Calu3 (cell line): ENCODE results near the gene PLEKHG5. TPM values are rescaled to one million over a fixed set of nuclear protein-coding genes. Genes with fewer than 3 reads are reported as not detected.

Experiments used
- BruUV-seq: library from RNA; stranded (reverse); fragments of 400-500 nt; replicated peaks from 2 replicates; lab custom pipeline; 2021; lab: Mats Ljungman, UMichigan
- CTCF ChIA-PET: fragments of 300-600 bp; sonication (Branson Sonifier 250); formaldehyde crosslinking; loops from one replicate; lab custom pipeline; 2022; ENCODE audit warnings: antibody characterized with exemption; lab: Charles Lee
- DNase-seq: peaks from one replicate; pipeline ENCODE4 v3.0.0; 2022
- H3K27ac Mint-ChIP-seq: one replicate; pipeline ENCODE4 v1.8.0; 2022; ENCODE audit warnings: mixed read lengths; ENCODE audit not compliant: unreplicated experiment
- H3K27me3 Mint-ChIP-seq: one replicate; pipeline ENCODE4 v1.8.0; 2022; ENCODE audit warnings: mixed read lengths; ENCODE audit not compliant: unreplicated experiment
- H3K36me3 Mint-ChIP-seq: one replicate; pipeline ENCODE4 v1.8.0; 2022; ENCODE audit warnings: mild to moderate bottlenecking, moderate library complexity, mixed read lengths; ENCODE audit not compliant: insufficient read depth, unreplicated experiment
- H3K4me1 Mint-ChIP-seq: one replicate; pipeline ENCODE4 v1.8.0; 2022; ENCODE audit warnings: mild to moderate bottlenecking, low read depth, mixed read lengths; ENCODE audit not compliant: unreplicated experiment
- H3K4me3 Mint-ChIP-seq: one replicate; pipeline ENCODE4 v1.8.0; 2022; ENCODE audit warnings: mild to moderate bottlenecking, low read depth, moderate library complexity, mixed read lengths; ENCODE audit not compliant: unreplicated experiment
- H3K9me3 Mint-ChIP-seq: one replicate; pipeline ENCODE4 v1.8.0; 2022; ENCODE audit warnings: low read depth, mixed read lengths; ENCODE audit not compliant: unreplicated experiment
- intact Hi-C: fragments of 100-400 bp; cut with micrococcal nuclease; formaldehyde crosslinking; loops from one replicate; pipeline ENCODE4 v1.10.0; 2022; ENCODE audit not compliant: unreplicated experiment
- total RNA-seq: library from RNA; stranded (reverse); gene quantifications from 2 replicates; pipeline ENCODE4 v1.2.3, GENCODE V29; 2022
- TF ChIP-seq, protein P1 (sequence below): fragments of 200-600 bp; IDR thresholded peaks from one replicate; pipeline ENCODE4 v1.8.0; 2022; ENCODE audit warnings: antibody characterized with exemption; ENCODE audit not compliant: unreplicated experiment

Gene PLEKHG5
- total RNA-seq, 1 experiment from 2014 or later = 5.1 TPM

DNA sequence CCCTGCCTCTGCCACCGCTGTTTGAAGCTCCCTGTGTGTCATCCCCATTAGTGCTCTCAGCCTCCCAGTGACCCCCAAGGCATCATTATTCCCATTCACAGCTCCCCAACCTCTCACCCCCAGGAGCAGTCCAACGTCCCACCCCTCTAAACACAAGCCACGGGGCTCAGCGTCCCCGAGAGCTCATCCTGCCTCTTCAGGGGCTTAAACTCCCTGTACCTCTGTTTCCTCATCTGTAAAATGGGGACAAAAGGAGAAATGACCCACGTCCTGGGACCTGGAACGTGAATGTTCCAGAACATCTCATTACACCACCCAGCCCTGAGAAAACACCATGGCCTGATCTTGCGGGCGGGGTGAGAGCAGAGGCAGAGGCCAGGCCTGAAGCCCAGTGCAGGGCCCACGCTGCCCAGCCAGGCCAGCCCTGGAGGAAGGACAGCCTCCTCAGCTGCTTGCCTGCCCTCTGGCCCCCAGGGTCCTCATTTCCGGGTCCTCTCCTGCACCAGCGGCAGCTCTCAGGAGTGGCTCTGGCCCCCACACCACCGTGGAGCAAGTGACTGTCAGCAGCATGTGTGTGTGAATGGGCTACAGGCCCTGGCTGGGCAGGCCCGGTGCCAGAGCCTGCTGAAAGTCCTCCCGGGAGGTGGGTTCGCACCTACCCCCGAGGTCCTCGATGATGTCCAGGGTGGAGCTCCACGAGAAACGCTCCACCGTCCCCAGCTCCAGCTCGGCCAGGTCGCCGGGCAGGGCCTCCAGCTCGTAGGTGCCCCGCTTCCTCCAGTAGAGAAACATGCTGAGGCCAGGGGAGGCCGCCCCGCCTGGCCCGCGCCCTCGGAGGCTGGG, 14.1 kb upstream of the PLEKHG5 start:
- CTCF ChIA-PET = no interaction called here
- no peak overlapping the region for H3K4me3 Mint-ChIP-seq
- no peaks in the 10 kb centered on the region for H3K9me3 Mint-ChIP-seq
- no peaks in the 10 kb centered on the region for H3K4me1 Mint-ChIP-seq
- intact Hi-C loops = no loop called here
- TF ChIP-seq, protein P1, sequence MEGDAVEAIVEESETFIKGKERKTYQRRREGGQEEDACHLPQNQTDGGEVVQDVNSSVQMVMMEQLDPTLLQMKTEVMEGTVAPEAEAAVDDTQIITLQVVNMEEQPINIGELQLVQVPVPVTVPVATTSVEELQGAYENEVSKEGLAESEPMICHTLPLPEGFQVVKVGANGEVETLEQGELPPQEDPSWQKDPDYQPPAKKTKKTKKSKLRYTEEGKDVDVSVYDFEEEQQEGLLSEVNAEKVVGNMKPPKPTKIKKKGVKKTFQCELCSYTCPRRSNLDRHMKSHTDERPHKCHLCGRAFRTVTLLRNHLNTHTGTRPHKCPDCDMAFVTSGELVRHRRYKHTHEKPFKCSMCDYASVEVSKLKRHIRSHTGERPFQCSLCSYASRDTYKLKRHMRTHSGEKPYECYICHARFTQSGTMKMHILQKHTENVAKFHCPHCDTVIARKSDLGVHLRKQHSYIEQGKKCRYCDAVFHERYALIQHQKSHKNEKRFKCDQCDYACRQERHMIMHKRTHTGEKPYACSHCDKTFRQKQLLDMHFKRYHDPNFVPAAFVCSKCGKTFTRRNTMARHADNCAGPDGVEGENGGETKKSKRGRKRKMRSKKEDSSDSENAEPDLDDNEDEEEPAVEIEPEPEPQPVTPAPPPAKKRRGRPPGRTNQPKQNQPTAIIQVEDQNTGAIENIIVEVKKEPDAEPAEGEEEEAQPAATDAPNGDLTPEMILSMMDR = no peak
- DNase-seq = no peak
- H3K27me3 Mint-ChIP-seq = peaks cover 35% of the 10 kb centered on the region
- H3K27ac Mint-ChIP-seq = no peak overlapping the region
- no TSS peak for BruUV-seq
- H3K36me3 Mint-ChIP-seq = peaks cover 5% of the 10 kb centered on the region

GRCh38 chr1:6504887-6505286, 13.4 kb upstream of the PLEKHG5 start:
- CTCF ChIA-PET = no interaction called here
- peaks cover 5% of the 10 kb centered on the region for H3K36me3 Mint-ChIP-seq
- no peaks in the 10 kb centered on the region for H3K4me1 Mint-ChIP-seq
- no peak overlapping the region for H3K27ac Mint-ChIP-seq
- H3K4me3 Mint-ChIP-seq = no peak overlapping the region
- TF ChIP-seq, protein P1 = no peak
- no peaks in the 10 kb centered on the region for H3K9me3 Mint-ChIP-seq
- H3K27me3 Mint-ChIP-seq = peaks cover 40% of the 10 kb centered on the region
- DNase-seq = no peak
- BruUV-seq = no TSS peak
- intact Hi-C loops = no loop called here

DNA sequence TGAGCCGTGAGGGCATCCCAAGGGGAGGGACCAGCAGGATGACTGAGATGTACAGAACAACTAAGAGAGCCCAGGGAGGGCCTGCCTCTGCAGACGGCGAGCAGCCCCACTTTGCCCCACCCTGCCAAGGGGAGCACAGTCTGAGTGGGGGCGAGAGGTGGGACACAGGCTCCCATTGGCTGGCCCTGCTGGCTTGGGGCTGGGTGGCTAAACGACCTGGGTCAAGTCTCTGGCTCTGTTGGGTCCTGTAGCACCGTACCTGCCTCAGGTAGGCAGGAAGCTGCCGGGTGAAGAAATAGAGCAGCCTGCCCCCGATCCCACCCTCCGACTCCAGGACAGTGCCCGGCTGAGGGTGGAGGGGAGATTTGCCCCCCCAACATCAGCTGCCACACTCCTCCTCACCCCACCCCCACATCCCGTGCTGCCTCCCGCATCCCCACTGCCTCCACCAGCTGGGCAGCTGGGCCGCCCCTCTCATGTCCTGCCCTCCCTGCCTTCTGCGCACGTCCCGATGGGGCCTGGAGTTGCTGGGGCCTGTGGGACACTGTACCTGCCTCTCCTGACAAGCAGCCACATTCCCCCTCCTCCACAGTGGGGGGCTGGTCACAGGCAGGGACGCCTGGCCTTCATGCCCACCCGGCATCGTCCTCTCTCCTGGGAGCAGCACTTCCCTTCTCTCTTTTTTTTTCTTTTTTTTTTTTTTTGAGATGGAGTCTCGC, 12.6 kb upstream of the PLEKHG5 start:
- Mint-ChIP-seq H3K27me3 (peaks cover 48% of the 10 kb centered on the region), H3K36me3 (peaks cover 5% of the 10 kb centered on the region), H3K9me3 (no peaks in the 10 kb centered on the region), H3K4me3 (no peak overlapping the region), H3K27ac (no peak overlapping the region), H3K4me1 (no peaks in the 10 kb centered on the region)
- BruUV-seq = no TSS peak
- DNase-seq = no peak
- CTCF ChIA-PET = no interaction called here
- intact Hi-C loops = no loop called here
- TF ChIP-seq, protein P1 = no peak

DNA sequence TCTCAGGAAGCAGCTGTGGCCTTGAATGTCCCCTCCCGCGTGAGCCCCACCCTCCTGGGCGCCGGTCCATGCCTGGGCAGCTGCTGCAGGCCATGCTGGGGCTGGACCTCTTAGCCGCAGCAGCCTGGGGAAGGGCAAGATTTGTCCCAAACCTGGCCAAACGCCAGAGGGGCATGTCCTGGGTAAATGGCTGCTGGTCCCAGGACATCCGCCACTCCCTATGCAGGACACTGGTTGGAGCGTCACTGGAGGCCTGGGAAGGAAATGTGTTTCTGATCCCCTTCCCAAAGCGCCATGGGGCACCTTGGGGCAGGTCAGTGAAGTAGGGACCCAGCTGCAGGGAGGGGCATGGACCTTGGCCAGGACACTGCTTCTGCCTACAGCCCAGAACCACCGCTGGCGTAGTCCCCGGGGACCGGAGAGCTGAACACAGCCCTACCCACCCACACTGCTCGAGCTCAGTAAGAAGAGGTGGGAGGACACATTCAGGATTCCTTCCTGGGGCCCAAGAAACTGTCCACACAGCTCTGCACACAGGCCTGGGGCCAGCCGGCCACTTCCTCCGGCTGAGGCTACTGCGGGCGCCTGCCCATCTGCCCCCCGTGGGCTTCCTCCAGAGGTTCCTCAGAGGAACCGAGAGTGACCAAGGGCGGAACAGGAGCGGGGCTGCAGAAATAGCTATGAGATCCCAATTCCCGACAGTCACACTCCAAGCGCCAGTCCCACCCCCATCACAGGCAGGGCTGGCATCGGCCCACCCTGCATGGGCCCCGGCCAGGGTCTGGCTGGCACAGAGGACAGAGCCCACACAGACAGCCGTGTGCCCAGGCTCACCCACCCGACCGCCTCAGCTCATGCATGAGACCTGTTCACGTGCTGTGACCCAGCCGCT, 10.8 kb upstream of the PLEKHG5 start:
- Mint-ChIP-seq H3K4me3 (no peak overlapping the region), H3K27me3 (peaks cover 56% of the 10 kb centered on the region), H3K4me1 (no peaks in the 10 kb centered on the region), H3K36me3 (peaks cover 5% of the 10 kb centered on the region), H3K27ac (no peak overlapping the region), H3K9me3 (no peaks in the 10 kb centered on the region)
- CTCF ChIA-PET = no interaction called here
- intact Hi-C loops = no loop called here
- TF ChIP-seq, protein P1 = no peak
- DNase-seq = no peak
- BruUV-seq = no TSS peak
